Activated T-cell treated with anti-CD3 and anti-CD28 coated beads, Interleukin-2, amount 50 U/mL, for 24 hours (primary cell): Measurements from ENCODE around the gene CST4.
"Not testable (repeated sequence)": the region's sequence is repeated elsewhere in the genome, so short reads cannot be mapped to it uniquely, and the experiment has no call there.

Source experiments
- DNase-seq: peaks from one replicate; pipeline ENCODE4 v3.0.0-alpha.2; 2020
- H3K27ac Mint-ChIP-seq: 2 replicates; pipeline ENCODE4 v1.8.0; 2020; ENCODE audit warnings: mild to moderate bottlenecking, mixed read lengths
- H3K27me3 Mint-ChIP-seq: 2 replicates; pipeline ENCODE4 v1.8.0; 2020; ENCODE audit warnings: mixed read lengths
- H3K36me3 Mint-ChIP-seq: 2 replicates; pipeline ENCODE4 v1.8.0; 2020; ENCODE audit warnings: low read depth, mixed read lengths
- H3K4me1 Mint-ChIP-seq: 2 replicates; pipeline ENCODE4 v1.8.0; 2020; ENCODE audit warnings: low read depth, mixed read lengths
- H3K4me3 Mint-ChIP-seq: 2 replicates; pipeline ENCODE4 v1.8.0; 2020; ENCODE audit warnings: mild to moderate bottlenecking, moderate library complexity, mixed read lengths
- H3K9me3 Mint-ChIP-seq: 2 replicates; pipeline ENCODE4 v1.8.0; 2020; ENCODE audit warnings: mixed read lengths

Gene CST4

DNA sequence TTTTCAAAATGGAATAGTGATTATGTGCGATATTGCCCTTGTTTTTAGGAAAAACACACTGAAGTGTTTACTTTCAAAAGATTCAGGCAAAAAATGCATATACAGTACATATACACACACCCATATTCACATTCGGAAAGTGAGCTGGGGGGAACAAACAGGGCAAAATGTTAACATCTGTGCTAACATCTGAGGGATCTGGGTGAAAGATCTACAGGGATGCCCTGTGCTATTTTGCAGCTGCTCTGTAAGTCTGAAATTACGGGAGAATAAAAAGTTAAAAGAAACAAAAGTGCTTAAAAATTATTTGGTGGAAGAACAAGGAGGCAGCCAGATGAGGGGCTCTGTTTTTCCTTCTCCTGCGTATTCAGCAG is 51.9 kb downstream of the CST4 start:
- peaks cover 5% of the 10 kb centered on the region for H3K4me1 Mint-ChIP-seq
- H3K36me3 Mint-ChIP-seq = no peaks in the 10 kb centered on the region
- no peak overlapping the region for H3K27ac Mint-ChIP-seq
- H3K27me3 Mint-ChIP-seq = peaks cover 28% of the 10 kb centered on the region
- peak overlapping the region; percentile 21 for H3K4me3 Mint-ChIP-seq
- H3K9me3 Mint-ChIP-seq = no peaks in the 10 kb centered on the region
- DNase-seq = no peak

DNA sequence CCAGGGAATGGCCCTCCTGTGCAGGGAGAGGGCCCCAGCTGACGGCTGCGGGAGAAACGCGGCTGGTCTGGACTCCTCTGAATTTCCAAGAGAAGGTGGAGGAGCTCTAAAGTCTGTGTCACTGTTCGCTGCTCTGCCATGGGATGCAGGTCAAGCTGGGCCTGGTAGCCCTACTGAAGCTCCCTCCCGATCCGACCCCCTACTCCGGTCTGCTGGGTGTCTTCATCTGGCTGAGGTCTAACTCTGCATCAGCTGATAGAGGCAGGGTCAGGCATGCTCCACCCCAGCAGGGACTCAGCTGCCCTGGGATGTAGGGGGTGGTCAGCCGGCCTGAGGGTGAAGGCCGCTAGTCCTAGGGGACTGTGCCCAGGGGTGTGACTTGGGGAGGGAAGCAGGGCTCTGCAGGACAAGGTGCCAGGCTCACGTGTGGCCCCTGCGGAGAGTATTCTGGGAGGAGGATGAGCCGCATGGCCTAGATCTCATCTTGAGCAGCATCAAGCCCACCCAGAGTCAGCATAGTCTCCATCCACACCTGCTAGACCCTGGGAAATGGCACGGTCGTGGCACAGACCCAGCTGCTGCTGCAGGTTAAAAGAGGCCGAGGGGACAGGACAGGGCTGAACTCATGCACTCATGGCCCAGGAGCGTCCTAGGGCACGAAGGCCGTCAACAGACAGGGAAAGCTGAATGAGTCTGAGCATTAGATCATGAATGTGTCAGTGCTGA is 52.5 kb downstream of the CST4 start:
- Mint-ChIP-seq H3K27me3 (peaks cover 28% of the 10 kb centered on the region), H3K4me1 (peaks cover 5% of the 10 kb centered on the region), H3K9me3 (no peaks in the 10 kb centered on the region), H3K36me3 (no peaks in the 10 kb centered on the region), H3K4me3 (no peak overlapping the region), H3K27ac (no peak overlapping the region)
- DNase-seq = no peak

DNA sequence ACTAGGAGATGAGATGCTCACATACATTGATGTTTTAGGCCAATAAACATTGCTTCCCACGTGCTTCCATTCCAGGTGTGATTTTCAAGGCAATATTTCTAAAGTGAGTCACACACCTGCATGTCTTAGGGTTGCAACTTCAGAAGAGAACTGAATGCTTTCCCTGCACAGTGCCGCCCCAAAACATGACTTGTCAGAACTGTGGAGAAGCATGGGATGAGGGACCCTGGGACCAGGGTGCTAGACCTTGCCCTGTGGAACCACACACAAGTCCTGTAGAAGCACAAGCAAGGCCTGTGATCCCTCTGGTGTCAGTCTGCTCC is 53.1 kb downstream of the CST4 start:
- not testable (repeated sequence) for H3K9me3 Mint-ChIP-seq, H3K4me3 Mint-ChIP-seq, H3K27ac Mint-ChIP-seq, DNase-seq, H3K4me1 Mint-ChIP-seq, H3K36me3 Mint-ChIP-seq
- peaks cover 28% of the 10 kb centered on the region for H3K27me3 Mint-ChIP-seq
